Non-pigmented ciliary epithelial cell (primary cell): ENCODE results near the gene ADCY9.
"Not testable (repeated sequence)": the region's sequence is repeated elsewhere in the genome, so short reads cannot be mapped to it uniquely, and the experiment has no call there.

ENCODE experiments used
- DNase-seq: peaks from one replicate; pipeline ENCODE4 v3.0.0-alpha.2; 2010; ENCODE audit warnings: low read depth

The ADCY9 gene

DNA sequence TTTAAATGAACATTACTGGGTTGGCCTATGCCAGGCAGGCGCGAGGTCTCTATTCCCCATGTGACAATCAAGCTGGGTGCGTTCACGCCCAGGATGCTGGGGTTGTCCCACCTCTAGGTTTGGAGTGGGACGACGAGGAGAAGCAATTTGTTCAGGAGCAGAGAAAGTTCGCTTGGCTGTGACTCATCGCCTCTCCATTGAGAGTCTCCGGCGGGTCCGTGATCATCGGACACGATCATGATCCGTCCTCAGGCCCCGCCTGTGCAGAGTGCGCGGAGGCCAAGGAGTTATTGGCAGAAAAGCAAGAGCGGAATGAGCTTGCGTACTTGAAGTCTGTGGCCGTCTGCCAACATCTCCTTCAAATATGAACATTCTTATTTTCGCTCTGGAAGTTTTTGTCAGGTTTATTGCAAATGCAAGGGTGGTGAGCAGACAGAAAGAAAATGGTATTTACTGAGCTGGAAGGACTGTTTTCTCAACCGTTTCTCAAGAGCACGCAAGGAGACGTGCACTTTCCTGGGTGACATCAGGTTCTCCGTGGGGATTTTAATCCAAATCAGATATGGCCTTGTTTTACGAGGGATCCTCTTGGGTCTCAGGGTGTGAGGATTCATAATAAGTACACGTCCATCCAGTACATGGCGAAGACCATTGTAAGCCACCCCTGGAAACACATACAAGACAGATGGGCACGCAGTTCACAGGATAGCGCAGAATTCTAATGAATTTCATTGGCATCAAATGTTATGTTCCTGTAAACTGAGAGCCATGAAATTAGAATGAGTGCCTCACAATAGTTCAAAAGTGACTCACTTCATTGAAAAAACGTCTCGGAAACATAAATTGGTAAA, 165.7 kb downstream of the ADCY9 start:
- DNase-seq = peak; percentile 84

DNA sequence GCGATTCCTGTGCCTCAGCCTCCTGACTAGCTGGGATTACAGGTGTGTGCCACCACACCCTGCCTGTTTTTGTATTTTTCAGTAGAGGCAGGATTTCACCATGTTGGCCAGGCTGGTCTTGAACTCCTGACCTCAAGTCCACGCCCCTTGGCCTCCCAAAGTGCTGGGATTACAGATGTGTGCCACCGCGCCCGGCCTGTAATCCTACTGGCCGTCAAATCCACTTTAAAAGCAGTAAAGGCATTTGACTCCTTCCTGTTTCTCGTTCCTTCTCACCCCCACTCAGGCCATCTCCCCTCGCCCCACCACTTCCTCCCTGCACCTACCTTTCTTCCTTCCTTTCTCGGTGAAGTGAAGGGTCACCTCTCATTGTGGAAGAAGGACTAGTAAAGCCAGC, 166.3 kb downstream of the ADCY9 start:
- no peak for DNase-seq

DNA sequence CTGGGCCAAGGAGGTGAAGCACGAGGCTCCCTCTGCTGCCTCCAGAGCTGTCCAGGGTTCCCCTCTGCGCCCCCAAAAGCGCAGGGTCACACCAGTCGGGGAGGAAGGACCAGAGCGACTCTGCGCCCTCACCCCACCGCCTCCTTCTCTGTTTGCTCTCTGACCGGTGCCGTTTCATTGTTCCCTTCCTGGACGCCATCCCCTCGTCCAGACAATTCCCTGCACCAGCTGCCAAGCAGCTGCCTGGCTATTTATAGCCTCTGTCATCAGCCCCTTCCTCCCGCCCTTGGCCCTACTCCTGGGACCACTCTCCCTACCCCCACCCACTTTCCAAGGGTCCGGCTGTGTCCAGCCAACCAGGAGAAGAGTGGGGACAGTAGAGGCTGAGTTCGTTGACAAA, 167.0 kb downstream of the ADCY9 start:
- DNase-seq = no peak

DNA sequence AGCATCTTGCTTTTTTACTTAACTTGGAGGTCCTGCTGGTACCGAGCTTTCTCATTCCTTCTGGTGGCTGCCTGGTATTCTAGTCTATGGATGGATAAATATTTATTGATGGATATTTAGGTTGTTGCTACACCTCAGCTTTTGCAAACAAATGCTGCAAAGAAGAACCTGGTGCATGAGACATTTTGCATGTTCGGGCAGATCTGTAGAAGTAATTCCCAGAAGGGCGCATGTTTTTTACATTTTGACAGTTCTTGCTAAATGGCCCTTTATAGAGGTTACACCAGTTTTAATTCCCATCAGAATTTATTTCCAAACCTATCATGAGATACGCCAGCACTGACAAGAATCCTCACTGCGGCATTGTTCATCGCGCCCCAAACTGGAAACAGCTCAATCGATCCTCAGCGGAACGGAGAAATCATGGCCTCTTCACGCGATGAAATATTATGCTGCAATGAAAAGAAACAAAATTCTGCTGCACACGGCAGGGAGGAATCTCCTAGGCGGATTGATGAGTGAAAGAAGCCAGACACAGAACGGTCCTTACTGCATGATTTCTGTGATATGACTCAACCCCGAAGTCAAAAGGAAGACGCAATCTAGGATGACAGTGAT, 167.8 kb downstream of the ADCY9 start:
- no peak for DNase-seq

DNA sequence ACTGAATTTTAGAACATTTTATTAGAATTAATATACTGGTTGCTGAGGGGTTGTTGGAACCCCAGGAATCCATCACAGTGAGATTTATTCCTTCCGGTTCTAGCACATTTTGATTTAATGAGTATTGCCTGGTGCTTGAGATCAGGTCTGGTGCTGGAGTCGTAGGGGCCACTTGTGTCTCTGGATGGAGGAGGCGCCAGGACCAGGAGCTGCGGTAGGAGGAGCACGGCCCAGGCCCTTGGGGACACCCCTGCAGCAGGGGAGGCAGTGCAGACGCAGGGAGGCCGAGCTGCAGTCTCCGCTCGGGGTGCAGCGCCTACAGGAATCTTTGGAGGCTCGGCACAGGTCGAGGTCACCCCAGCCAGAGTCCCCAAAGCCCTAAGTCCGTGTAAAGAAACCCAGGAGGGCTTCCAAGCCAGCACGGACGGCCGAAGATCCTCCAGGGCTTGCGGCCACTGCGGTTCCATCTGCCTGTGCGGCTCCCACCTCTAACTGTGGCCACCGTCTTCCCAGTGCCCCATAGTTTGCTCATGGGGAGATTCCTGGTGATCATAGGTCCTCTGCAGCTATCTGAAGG, 169.6 kb downstream of the ADCY9 start:
- no peak for DNase-seq

DNA sequence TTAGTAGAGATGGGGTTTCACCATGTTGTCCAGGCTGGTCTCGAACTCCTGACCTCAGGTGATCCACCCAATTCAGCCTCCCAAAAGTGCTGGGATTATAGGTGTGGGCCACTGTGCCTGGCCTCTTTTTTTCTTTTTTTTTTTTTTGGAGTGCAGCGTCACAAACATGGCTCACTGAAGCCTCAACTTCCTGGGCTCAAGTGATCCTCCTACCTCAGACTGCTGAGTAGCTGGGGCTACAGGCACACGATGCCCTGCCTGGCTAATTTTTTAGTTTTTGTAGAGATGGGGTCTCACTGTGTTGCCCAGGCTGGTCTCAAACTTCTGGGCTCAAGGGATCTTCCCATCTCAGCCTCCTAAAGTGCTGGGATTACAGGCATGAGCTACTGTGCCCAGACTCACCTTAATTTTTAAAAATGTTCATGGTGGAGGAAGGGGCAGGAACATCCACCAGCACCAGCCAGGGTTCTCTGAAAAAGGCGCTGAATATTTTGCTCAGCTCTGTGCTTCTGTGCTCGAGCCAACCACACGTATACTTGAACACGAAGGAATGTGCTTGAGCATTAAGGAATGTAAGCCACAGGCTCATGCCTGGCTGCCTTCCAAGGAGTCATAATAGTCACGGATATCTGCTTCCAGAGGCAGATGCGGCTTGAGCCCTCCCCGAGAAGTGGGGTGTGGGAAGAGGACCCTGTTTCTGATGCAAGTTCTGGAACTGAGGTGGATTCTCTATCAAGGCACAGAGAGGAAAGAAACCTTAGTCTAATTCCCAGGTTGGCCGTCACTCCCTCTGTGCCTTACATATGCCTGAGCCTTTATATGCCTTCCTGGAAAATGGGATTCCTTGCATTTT, 170.3 kb downstream of the ADCY9 start:
- DNase-seq = peak; percentile 97

DNA sequence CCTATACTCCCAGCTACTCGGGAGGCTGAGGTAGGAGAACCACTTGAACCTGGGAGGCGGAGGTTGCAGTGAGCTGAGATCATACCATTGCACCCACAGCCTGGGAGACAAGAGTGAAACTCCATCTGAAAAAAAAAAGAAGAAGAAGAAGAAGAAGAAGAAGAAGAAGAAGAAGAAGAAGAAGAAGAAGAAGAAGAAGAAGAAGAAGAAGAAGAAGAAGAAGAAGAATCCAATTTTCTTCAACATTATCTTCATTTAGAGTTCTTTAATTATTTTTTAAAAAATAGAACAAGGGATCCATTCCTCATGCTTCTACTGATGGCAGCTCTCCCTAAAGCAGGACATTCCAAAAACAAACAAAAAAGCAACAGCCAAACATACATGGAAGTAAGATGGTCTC, 171.8 kb downstream of the ADCY9 start:
- not testable (repeated sequence) for DNase-seq

DNA sequence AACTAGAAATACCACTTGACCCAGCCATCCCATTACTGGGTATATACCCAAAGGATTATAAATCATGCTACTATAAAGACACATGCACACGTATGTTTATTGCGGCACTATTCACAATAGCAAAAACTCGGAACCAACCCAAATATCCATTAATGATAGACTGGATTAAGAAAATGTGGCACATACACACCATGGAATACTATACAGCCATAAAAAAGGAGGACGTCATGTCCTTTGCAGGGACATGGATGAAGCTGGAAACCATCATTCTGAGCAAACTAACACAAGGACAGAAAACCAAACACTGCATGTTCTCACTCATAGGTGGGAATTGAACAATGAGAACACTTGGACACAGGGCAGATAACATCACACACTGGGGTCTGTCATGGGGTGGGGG, 174.1 kb downstream of the ADCY9 start:
- not testable (repeated sequence) for DNase-seq

DNA sequence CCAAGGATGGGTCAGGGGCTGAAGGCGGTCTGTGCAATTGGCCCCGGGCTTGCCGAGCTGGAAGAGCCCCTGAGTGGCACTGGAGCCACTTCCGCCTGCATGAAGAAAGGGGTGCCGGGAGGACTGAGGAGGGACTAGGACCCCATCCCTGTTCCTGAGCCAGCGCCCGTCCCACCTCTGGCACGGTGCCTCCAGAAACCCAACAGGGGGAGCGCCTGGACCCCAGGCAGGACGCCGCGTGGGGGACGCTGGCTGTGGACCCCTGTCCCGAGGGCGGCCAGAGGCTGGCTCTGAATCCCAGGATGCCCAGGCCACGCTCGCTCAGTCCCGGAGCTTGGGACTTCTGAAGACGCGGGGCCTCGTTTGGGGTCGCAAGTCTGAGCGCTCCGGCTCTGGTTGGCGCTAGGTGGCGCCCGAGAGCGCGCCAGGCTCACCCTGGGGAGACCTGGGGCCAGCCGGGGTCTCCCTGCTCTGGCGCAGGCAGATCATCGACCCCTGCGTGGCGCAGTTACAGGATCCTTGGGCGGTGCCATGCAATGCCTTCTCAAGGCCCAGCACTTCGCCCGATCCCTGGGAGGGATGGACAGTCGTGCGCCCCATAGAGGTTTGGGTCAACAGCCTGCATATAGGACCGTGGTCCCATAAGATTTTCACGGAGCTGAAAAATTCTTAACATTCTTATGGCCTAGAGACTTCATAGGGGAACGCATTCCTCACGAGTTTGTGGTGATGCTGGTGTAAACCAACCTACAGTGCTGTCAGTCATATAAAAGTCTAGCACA, 177.2 kb downstream of the ADCY9 start:
- no peak for DNase-seq

DNA sequence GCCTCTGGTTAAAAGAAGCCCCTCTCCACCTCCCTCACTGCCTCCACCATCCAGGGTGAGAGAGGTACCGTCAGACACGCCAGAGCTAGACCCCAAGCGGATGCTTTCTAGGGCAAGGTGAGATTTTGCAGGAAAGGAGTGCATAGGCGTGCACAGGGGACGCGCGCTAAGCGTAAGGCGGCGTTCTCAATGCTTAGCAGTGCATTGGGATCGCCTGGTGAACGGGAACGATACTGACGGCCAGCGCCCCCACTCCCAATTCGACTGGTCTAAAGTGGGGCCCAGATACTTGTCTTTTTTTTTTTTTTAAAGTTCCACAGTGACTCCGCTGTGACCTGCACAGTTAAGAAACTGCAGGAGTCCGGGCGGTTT, 177.8 kb downstream of the ADCY9 start:
- no peak for DNase-seq

DNA sequence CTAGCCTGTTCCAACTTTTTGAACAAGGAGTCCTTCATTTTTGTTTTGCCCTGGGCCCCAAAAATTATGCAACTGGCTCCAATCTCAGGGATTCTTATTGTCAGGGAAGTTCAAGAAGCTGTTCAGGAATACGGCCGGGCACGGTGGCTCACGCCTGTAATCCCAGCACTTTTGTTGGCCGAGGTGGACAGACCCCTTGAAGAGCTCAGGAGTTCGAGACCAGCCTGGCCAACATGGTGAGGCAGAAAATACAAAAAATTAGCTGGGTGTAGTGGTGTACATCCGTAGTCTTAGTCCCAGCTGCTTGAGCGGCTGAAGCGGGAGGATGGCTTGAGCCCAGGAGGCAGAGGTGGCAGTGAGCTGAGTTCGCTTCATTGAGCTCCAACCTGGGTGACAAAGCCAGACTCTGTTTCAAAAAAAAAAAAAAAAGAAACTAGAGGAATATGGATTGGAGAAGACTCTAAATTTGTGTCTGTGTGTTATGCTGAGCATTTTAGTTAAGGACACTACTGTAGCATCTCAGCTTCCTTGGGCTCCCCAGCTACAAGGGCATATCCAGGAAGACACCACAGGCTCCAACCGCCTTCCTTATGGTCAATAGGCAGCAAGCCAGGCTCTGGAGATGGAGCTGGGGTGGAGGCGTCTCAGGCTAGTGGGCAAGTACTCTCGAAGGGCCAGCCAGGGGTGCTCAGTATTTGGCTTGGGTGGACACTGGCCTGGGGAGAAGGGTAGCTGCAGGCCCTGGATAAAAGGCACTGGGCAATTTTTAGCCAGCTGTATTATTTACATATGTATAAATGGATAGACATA, 179.0 kb downstream of the ADCY9 start:
- no peak for DNase-seq

DNA sequence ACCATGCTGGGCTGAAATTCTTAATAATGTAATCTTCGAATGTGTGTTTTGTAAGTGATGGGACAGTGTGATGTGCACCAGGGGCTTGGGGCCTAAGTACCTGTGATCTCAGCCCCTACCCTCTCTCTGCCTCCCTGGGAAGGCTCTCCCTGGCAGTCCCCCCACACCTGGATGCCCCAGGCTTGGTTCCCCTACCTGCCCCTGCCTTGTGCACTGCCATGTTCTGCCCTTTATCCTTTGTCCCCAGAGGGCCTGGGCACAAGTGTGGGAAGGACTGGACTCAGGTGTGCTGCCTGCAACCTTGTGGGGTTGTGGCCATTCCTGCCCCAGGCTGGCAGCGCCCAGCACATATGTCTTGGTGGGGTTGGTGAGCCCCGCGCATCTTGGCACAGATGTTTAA, 180.3 kb downstream of the ADCY9 start:
- DNase-seq = no peak

DNA sequence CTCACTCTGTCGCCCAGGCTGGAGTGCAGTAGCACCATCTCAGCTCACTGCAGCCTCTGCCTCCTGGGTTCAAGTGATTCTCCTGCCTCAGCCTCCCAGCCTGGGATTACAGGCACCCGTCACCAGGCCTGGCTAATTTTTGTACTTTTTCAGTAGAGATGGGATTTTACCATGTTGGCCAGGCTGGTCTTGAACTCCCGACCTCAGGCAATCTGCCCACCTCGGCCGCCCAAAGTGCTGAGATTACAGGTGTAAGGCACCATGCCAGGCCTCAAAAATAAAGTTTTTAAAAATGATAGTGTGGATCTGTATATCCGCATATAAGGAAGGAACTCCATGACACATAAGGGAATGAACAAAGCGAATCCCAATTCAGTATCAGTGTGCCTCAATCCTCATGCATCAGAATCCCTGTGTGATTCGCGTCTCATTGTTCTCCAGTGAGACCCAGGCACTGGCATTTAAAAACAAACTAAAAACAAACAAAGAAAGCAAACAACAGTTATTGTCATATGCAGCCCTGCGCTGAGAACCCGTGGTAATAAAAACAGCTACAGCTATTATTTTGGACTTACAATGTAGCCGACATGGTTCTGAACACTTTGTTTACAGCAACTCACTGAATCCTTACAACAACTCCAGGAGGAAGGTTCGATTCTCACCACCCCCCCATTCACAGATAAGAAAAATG, 181.6 kb downstream of the ADCY9 start:
- DNase-seq = no peak

DNA sequence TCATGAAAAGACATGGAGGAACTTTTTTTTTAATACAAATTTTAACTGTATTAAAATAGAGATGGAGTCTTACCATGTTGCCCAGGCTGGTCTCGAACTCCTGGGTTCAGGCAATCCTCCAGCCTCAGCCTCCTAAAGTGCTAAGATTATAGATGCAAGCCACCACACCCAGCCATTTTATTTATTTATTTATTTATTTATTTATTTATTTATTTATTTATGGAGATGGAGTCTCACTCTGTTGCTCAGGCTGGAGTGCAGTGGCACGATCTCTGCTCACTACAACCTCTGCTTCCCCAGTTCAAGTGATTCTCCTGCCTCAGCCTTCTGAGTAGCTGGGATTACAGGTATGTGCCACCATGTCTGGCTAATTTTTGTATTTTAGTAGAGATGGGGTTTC, 189.1 kb downstream of the ADCY9 start:
- DNase-seq = not testable (repeated sequence)

DNA sequence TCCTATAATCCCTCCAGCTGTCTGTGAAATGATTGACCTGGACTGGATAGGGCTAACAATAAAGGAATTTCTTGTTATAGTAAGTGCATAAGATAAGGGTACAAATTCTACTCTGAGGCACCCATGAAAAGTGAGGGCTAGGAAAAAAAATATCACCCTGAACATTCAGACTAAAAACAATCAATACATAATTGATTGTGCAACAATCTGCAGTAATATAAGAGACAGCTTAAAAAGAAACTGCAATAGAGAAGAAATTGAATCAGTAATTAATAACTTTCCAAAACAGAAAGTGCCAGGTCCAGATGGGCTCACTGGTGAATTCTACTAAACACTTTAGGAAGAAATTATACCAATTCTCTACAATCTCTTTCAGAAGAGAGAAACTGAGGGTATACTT, 191.5 kb downstream of the ADCY9 start:
- DNase-seq = no peak

DNA sequence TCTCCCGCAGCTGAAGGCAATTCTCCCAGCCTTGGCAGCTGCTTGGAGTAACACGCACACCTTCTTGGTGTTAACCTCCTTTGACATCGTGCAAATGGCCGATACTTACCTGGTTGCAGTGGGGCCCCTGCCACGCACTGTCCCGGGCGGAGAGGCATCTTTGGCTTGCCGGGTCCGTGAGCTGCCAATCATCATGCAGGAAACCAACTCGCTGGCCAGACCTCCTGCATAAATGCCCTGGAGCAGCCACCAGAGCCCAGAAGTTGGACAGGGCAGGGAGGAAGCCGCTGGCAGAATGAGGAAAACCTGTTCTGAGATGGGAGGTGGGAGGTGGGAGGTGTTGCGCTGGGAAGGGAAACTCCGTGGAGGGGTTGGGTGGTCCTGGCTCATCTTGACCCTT, 194.0 kb downstream of the ADCY9 start:
- no peak for DNase-seq

DNA sequence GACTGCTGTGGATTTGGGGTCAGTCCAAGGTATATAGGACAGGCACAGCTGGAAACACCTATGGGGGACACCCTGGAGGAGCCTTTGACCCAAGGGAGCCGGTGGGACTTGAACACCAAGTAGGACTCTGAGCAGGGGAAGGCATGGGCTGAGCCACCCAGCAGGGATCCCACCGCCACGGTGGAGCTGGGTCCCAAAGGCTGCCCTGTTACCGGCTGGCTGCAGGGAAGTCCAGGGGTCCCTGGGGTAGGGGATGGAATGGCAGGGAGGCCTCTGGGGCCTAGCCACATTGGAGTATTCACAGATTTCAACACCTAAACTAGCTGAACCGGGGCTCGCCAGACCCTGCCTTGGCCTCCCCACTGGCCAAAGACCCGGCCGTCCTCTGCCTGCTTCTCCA, 196.0 kb downstream of the ADCY9 start:
- no peak for DNase-seq

DNA sequence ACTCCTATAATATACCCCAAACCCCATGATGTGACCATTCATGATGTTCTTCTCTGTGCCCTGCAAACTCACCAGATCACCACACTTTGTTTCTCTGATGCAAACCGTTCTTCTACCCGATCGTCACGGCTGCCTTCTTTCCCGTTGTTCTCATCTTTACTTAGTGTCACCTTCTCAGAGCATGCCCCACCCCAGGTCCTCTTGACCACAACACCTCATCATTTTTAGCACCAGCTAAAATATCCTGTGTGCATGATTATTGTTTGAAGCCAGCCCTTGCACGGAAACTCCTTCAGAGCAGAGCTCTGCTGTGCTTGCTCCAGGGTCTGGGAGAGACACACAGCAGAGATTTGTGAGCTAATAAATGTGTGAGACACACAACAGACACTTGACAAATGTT, 196.8 kb downstream of the ADCY9 start:
- no peak for DNase-seq

DNA sequence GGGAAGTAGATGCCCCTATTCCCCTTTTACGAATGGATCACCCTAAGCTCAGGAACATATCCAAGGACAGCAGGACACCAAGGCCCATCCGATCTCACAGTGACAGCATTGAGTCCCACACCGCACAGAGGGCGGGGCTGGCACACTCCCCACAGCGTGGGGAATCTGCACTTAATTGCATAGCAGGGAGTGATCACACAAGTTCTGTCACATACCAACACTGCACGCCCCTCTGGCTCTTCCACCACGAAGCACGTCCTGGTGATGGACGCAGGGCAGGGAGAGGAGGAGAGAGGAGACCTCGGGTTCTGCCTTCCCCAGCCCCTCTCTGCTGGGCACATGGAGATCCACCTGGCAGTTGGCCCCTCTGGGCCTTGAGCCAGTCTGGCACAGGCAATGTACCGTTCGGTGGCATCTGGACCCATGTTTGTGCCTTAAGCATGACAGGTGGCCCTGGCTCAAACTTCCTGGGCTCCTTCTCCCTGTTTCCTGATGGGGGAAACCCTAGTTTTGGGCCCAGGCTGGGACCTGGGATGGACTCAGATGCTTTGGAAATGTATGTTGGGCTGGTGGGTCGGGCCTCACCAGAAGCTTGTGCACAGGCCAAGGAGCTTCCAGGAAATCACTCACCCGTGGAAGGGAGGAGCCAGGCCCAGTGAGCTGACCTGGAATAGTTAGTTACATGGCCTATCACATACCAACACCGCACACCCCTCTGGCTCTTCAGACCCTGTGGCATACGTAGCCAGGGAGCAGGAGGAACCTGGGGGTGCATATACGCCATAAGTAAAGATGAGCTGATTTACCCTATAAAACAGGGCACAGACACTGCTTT, 200.6 kb downstream of the ADCY9 start:
- DNase-seq = no peak
